OCI-M1 (cell line): ENCODE data around the gene IMMP2L.

ENCODE experiments used
- DNase-seq: peaks from one replicate; lab custom pipeline; 2025; lab: John Stamatoyannopoulos, UW

Gene IMMP2L

GRCh38 chr7:111212857-111213523 lies 349.3 kb downstream of the IMMP2L start:
- DNase-seq: no peak

GRCh38 chr7:111210996-111211395 lies 351.3 kb downstream of the IMMP2L start:
- no peak for DNase-seq

- no peak for DNase-seq
Observed at GRCh38 chr7:111210043-111210442, 352.2 kb downstream of the IMMP2L start.

- DNase-seq: no peak
Observed at GRCh38 chr7:111205251-111205650, 357.0 kb downstream of the IMMP2L start.

GRCh38 chr7:111202321-111202720 lies 360.0 kb downstream of the IMMP2L start:
- no peak for DNase-seq

- DNase-seq: peak; percentile 11
Observed at GRCh38 chr7:111199643-111200042, 362.6 kb downstream of the IMMP2L start.

- DNase-seq: peak; percentile 38
Observed at GRCh38 chr7:111198255-111198654, 364.0 kb downstream of the IMMP2L start.

- no peak for DNase-seq
Observed at GRCh38 chr7:111196655-111197054, 365.6 kb downstream of the IMMP2L start.

GRCh38 chr7:111192614-111193413 lies 369.5 kb downstream of the IMMP2L start:
- no peak for DNase-seq

GRCh38 chr7:111190804-111191203 lies 371.5 kb downstream of the IMMP2L start:
- peak; percentile 81 for DNase-seq

- no peak for DNase-seq
Observed at GRCh38 chr7:111184987-111185386, 377.3 kb downstream of the IMMP2L start.

GRCh38 chr7:111183321-111183720 lies 379.0 kb downstream of the IMMP2L start:
- no peak for DNase-seq

GRCh38 chr7:111180338-111180737 lies 382.0 kb downstream of the IMMP2L start:
- no peak for DNase-seq

- DNase-seq: no peak
Observed at GRCh38 chr7:111175908-111176441, 386.3 kb downstream of the IMMP2L start.

GRCh38 chr7:111174510-111174909 lies 387.8 kb downstream of the IMMP2L start:
- no peak for DNase-seq

GRCh38 chr7:111173990-111174389 lies 388.3 kb downstream of the IMMP2L start:
- no peak for DNase-seq

GRCh38 chr7:111173528-111173927 lies 388.8 kb downstream of the IMMP2L start:
- no peak for DNase-seq

GRCh38 chr7:111172564-111173257 lies 389.6 kb downstream of the IMMP2L start:
- peak; percentile 20 for DNase-seq

- DNase-seq: no peak
Observed at GRCh38 chr7:111168182-111168581, 394.1 kb downstream of the IMMP2L start.

- no peak for DNase-seq
Observed at GRCh38 chr7:111164442-111164841, 397.9 kb downstream of the IMMP2L start.

- DNase-seq: no peak
Observed at GRCh38 chr7:111162692-111163091, 399.6 kb downstream of the IMMP2L start.

- DNase-seq: no peak
Observed at GRCh38 chr7:111160297-111160696, 402.0 kb downstream of the IMMP2L start.

GRCh38 chr7:111159426-111159825 lies 402.9 kb downstream of the IMMP2L start:
- no peak for DNase-seq
